Measurements from ENCODE around the gene MKKS.

DNA sequence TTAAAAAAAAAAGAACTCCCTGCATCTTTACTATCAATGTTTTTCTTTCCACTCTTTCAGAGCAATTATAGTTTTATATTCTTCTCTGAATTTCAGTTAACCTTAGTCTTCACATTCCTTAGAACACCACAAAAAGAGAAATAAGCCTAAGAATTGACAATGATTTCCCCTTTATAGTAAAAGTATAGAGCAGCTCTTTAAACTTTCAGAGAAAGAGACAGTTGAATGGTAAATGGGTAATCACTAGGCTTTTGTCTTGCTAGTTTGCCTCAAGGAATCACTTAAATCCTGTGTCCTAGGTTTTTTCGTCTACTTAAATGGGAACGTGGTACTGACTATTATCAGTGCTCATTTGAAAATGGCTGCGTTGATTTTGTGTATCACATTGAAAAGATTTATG is 32.8 kb upstream of the MKKS start:
- TF ChIP-seq CTCF (IDR thresholded peaks at IDR 0.05; ENCODE audit: borderline replicate concordance, extremely low read depth, low read length, poor library complexity, severe bottlenecking) (no peak), EZH2 (IDR thresholded peaks at IDR 0.05; ENCODE audit: borderline replicate concordance, low read depth, low read length, severe bottlenecking) (no peak)
